HG02571 (cell line): ENCODE measurements around the gene EGLN3.
"Not testable (repeated sequence)": the region's sequence is repeated elsewhere in the genome, so short reads cannot be mapped to it uniquely, and the experiment has no call there.

Source experiments
- ATAC-seq: cut with Tn5 transposase; IDR thresholded peaks from one replicate; pipeline ENCODE4 v1.9.1; 2021; ENCODE audit warnings: mild to moderate bottlenecking, moderate library complexity; ENCODE audit not compliant: unreplicated experiment

EGLN3 gene

DNA sequence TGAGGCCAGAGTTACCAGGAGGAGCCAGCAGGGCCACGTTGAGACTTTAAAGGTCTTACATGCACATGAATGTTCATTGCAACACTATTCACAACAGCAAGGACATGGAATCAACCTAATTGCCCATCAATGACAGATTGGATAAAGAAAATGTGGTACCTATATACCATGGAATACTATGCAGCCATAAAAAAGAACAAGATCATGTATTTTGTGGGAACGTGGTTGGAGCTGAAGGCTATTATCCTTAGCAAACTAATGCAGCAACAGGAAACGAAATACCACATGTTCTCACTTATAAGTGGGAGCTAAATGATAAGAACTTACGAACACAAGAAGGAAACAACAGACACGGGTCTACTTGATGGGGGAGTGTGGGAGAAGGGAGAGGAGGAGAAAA, 11.6 kb upstream of the EGLN3 start:
- not testable (repeated sequence) for ATAC-seq

DNA sequence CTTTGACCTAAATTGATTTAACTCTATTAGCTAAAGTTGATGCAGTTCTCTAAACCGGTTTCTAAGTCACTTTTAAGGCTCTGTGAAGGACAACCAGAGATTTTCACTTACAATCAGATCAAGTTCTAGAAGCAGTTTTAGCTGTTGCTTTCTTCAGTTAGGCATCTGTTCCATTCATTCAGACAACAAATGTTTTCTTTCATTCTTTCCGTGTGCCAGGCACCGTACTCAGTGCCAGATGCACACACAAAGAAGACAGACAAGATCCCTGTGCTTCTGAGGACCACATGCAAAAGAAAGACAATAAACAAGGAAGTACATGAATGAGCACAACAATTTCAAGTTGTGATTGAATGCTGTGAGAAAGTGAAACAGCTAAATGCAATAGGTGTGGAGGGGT, 11.1 kb upstream of the EGLN3 start:
- no peak for ATAC-seq

DNA sequence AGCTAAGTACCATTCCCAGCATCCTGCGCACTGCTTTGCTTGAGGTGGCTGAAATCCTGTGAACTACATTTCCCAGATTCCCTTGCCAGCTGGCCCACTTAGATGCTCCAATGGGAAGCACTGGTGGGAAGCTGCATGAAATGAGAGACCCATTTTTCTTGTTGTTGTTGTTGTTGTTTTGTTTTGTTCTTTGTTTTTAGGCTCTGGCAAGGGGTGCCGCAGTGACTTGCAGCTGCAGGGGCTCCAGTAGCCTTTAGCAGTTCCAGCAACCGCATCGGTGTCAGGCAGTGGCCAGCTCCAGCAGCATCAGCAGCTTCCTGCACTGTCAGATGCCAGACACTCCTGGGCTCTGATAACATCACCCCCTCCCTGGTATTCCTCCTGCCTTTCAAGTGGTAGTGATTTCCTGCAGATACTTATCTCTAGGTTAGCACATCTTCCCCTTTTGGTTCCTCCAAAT, 8.8 kb upstream of the EGLN3 start:
- ATAC-seq = no peak

DNA sequence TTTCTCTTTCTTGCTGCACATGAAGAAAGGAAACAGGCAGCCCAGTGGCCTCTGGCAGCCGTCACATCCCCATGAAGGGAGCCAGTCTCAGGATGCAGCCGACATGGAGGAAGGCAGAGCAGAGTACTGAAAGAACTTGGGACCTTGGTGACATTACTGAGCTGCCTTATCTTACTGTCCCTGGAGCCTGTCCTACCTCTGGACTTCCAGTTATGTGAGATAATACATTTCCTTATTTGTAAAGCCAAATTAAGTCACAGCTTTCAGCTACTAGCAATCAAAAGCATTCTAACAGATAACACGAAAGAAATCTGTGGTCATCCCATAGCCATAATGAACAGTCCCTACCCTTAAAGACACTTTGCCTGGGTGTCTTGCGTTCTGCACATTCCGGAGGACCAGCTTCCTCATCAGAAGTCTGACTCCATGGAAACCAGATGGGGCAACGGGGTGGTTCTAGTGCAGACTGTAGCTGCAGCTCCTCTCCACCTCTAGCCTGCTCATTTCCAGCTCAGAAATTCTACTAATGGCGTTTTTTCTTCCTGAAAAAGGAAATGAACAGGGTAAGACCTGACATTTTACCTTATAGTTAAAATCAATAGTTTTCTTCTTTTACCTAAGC, 7.8 kb upstream of the EGLN3 start:
- ATAC-seq = no peak

DNA sequence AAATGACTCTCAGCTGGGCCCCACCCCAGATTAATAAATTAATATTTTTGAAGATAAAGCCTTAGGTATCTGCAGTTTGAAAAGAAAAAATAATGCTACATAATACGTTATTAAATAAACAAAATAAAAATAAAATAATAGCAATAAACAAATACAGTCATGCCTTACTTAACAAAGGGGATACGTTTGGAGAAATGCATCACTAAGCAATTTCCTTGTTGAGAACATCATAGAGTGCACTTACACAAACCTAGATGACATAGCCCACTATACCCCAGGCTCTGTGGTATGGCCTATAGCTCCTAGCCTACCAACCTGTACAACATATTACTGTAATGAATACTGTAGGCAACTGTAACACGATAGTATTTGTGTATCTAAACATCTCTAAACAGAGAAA, 7.1 kb upstream of the EGLN3 start:
- ATAC-seq = no peak

DNA sequence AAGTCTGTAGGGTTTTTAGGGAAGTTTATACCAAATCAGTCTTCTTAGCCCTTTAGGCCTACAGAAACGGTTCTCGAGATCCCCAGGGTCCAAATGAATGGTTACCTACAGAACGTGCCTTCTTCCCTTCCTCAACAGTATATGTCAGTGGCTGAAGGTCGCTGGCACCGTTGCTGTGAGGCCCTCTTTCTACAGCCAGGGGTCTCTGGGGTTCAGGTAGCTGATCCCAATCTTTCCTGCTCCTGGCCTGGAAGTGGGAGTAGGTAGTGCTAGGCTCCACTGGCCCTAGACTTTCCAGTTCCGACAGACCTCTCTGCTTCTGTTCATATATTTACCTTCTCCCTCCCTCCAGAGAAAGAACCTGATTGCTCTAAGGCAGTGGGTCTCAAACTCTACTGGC, 6.4 kb upstream of the EGLN3 start:
- ATAC-seq = no peak

DNA sequence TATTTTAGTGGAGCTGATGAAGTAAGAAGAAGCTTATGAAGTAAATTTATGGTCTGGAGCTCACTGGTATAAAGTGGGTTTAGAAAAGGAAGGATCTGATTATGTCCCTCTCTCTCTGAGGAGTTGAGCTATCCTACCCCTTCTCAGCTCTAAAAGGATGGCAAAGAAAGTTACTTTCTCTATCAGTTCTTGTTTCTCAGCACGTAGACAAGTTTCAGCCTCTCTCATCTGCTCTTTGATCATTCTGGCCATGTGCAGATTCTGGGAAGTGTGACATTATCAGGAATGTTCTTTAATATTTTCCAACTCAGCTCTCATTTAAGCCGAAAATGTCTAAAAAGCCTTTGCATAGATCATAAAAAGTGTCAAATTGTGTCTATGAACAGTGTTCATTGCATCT, 5.8 kb upstream of the EGLN3 start:
- ATAC-seq = no peak

DNA sequence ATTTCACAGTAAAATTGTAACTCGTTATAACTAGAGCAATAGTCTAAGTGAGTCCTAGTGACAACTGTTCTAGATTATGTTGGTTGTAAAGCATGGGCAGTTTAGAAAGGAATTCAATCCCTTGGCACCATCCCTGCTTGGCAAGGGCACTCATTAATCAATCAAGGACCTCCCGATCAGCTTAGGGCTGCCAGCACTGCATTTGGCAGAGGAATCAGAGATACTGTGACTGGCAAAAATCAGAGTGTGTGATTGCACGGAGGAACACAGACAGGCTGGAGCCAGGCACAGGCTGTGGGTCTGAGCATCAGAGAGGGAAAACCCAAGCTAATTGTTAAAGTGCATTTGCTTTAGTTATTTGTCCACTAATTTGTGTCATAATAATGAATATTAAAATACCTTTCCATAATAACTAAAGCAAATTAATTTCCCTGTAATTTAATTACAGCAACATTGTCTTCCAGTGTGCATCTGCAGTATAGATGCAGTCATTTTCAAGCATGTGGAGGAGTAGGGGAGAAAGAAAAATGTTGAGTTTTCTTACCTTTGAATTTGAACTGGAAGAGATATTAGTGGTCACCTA, 3.2 kb upstream of the EGLN3 start:
- no peak for ATAC-seq

DNA sequence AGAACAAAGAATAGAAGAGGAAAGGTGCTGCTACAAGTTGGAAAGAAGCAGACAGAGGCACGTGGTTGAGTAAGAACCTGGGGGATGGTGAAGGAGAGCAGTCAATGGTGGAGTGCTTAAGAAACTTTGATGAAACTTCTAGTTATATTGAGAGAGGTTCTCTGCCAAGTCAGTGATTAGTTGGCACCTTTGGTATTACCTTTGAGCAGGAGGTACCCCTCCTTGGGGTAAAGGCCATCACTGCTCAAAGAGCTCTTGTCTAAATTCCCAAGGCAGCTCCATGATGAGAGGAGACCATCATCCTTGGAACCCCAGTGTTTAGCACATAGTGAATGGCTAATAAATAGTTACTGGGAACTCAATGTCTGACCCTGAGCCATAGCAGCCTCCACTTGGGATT, 1.7 kb upstream of the EGLN3 start:
- no peak for ATAC-seq

DNA sequence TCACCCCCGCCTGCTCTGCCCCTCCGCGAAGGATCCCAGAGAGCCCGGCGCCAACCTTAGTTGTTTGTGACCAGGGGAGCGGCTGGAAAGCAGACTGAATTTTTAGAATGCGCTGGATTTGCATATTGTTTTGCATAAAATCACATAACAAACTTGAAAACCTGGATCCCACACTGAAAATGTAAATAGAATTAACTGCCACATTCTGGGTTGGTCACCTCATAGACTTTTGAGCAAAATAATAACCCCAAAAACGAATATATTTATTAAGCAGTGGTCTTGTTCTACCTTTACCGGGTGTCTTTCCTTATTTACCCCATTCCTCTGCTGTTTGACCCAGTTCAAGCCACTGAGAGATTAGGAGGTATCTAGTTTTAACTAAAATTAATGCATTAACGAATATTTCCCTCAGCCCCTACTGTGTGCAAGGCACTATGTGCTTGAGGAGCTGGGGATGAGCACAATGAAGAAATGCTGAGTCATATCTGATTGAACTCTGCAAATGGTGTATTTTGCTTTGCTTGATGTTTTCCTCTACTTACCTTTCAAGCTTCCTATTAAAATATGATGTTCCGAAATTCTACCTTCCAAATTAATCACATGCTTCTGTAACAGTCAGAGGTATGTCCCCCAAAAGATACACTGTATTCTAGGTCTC, 438 bp upstream of the EGLN3 start:
- ATAC-seq = no peak

DNA sequence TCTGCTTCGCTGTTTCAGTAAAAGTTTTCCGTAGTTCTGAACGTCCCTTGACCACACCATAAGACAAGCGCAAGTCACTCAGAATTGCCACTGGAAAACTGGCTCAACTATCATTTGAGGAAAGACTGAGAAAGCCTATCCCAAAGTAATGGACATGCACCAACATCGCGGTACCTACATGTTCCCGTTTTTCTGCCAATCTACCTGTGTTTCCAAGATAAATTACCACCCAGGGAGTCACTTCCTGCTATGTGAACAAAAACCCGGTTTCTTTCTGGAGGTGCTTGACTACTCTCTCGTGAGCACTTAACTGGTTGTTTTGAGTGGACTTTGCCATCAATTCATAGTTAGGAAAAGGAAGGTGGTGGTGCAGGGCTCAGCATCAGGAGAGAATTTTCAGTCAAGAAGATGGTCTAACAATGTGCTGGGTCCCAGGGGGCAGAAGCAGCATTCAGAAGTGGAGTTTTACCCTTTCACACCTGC, 1.4 kb downstream of the EGLN3 start:
- no peak for ATAC-seq

DNA sequence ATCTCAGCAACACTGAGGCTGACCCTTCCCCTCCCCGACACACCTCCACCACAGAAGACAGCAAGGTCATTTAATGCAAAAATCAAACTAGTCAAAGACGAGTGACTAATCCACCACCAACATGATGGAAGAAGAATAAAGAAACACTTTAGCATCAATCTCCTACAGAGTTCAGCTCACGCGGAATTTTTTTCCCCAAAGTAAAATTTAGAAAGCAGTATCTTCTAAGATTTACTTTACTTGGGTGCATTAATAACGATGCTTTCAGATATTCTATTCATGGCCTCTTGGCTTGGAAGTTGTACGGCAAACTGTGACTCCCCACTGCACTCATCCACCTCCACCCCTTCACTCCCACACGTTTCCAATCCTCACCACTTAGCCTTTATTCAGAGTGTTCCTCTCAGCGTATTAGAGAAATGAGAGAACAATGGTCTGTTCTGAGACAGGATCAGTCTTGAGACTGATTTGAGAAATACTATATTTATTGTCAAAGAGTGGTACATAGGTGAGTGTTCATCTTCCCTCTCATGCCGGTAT, 1.9 kb downstream of the EGLN3 start:
- no peak for ATAC-seq

DNA sequence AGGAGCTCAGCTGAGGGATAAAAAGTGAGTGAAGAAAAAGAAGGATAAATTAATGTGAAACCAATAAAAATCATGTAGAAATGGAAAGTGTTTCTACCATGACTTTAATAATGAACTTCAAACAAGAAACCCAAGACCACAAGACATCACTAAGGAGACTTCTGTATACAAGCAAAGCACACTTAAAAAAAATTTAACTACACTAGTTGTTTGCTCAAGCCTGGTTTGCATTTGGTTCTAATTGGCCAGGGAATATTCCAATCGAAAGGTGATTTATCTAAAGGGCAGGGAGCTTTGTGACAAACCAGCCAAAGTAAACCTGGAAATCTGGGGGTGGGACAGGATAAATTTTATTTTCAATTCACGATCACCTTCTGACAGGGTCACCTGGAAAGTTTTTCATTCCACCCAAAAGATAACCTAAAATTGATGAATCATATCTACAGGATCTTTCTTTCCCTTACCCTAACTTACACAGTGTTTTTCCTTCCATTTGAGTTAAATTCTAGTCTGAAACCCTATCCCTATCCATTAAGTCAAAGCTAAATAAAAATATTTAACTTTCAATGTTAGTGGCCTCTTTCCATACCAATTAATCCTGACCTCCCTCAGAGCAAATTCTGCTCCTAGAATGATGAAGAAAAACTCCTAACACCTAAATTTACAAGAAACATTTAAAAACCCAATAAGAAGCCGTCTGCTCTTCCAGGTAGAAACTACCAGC, 2.6 kb downstream of the EGLN3 start:
- ATAC-seq = no peak

DNA sequence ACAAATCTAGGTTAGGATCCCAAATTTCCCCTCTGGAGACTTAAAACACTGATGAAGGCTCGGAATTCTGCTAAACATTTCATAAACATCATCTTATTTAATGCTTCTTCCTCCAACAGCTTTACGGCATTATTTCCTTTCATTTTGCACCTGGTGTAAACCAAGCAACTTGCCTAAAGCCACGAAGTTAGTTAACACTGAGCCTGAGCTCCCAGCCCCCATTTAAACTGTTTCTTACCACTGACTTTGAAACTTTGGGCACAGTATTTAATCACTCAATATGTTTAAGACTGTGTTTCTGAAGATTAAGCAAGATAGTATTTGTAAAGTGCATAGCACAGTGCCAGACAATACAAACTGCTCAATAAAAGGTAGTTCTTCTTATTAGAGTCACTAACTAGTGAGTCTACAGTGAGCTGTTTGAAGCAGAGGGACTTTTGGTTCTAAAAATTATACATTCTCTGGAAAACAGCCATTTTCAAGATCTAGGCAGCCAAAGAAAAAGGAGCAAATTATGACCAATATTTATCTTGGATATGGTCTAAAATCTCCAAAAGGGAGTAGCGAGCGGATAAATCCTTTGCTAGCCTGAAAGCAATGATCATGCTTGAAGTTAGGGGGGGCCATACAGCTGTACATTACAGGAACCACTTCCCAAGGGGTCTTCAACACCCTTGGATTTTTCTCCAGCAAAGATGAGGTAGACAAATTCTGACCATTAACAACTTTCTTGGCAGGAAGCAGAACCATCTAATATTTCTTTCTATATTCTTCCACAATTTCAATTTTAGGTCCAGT, 4.0 kb downstream of the EGLN3 start:
- no peak for ATAC-seq

DNA sequence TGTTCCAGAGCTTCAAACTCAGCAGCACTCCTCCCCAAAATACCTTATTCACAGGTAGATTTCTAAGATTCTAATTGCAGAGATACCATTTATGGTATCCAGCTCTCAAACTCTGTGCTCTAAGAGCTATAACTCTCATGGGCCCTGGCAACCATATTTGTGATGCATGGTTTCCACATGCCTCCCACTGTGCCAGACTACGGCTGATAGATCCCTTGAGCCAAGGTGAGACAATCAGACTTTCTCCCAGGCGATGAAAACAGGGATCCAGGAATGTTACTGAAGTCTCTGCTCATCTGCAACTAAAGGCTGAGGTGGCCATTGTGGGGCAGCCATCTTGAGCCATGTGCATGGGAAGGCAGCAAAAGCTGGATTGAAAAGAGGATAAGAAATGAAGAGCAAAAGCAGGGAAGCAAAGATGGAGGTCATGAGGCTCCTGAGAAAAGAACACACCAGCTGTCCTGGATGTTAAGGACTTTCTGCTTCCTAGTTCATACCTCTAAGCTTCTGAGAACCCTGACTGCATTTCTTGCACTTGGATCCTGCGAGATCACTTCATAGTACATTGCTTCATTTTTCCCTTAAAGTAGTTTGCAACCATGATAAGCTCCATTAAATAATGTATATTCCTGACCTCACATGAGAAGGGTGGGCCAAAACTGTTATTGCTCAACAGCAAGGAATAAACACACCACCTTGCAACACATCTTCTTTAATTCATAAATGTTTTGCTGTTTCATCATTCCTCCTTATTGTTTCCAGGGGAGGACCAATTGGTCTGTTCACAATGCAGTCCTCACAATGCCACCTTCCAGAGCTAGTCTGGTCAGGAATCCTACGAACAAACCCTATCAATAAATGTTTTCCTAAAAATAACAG, 5.4 kb downstream of the EGLN3 start:
- no peak for ATAC-seq

DNA sequence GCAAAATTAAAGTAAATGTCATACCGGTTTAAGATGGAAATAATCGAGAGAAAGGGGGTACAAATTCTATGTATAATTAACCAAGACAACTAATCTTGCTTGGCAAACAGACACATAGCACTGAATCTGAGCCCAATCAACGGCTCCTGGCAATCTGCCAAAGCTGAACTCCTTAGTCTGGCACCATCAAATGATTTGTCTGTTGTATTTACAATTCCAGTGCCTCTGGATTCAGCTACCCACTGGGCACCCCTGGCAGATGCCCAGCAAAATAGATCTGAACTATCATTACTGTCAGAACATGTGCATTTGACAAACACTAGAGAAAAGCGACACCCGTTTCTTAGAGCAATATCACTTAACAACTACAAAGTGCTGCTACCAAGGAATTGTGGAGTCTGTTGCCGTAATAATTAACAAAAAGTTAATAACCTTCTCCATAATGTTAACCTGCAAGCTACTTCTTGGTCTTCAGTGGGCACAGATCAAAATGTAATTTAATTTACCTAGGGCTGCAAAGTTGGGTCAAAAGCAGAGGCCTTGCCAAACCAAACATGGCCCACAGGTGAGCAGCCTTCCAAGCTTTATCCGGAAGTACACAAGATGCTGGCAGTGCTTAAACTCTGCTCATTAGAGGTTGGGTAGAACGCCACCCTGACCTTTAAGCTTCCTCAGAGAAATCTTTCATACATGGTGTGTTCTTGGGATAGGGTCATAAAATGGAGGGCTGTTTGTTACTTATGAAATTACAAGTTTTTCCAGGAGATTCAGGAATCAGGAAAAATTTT, 7.6 kb downstream of the EGLN3 start:
- ATAC-seq = no peak

DNA sequence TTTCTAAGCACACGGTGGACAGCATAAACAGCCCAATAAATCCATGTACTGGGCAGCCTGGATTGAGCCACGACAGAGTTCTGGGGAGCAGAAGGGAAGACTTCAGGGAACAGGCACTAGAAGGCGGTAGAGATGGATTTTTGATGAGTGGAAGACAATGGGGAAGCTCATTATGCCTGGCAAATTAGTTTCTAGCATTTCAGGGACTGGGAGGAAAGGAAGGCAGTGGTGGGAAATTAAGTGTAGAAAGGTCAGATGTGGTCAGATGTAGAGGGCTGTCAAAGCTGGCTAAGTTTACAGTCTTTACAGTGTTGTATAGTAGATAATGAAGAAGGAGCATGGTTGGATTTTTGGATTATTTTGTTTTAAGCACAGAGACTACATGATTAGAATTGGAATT, 9.2 kb downstream of the EGLN3 start:
- ATAC-seq = no peak

DNA sequence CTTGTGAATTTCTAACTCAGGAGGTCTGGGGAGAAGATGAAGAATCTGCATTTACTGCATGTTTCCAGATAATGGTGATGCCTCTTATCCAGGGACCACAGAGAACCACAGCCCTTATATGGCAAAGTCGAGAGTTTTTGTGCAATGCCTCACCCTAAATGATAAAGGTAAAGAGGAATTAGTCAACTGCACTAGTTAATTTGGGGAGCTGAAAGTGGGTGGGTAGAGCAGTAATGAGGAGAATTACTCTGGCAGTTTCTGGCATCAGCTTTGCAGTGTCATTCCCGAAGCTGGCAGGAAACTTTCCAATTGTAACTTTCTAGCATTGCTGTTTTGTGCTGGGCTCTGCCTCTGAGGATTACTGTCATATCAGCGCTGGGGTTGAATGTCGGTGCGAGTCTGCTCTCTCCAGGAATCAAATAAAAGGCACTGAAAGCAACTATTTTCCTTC, 10.3 kb downstream of the EGLN3 start:
- ATAC-seq = no peak
